ENCODE data around the gene SUMO3. TPM values are rescaled to one million over a fixed set of nuclear protein-coding genes. Genes with fewer than 3 reads are reported as not detected.

The SUMO3 gene
- total and polyA plus RNA-seq, 7 experiments from 2014 or later = 46.9 to 91.7 (median 76.5) TPM

DNA sequence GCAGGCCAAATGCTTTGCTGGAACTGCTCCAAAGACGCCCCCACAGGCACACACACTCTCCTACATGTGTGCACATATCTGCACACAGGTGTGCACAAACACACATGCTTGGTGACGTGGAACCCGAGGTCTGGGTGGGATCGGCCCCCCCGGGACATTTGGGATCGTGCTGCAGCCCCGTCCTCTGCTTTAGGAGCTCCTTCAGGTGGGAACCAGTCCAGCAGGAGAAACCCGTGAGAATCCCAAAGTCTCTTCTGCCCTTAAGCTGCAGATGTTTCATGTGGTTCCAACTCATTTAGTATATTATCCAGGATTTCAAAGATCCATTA, 54.8 kb downstream of the SUMO3 start:
- H3K27me3 Mint-ChIP-seq = no peaks in the 10 kb centered on the region
- CTCF ChIA-PET = no interaction called here
- peak in 1 of 9 donors; percentile 17 for DNase-seq
- intact Hi-C loops (cut with micrococcal nuclease) = no loop called here
- H3K4me3 Mint-ChIP-seq = no peak overlapping the region
- Histone ChIP-seq H3K36me3 (ENCODE audit: control insufficient read depth in 2 of 3, insufficient read depth in 3 of 3, low read length in 3 of 3) (no peaks in the 10 kb centered on the region), H3K27ac (ENCODE audit: low read depth, low read length) (no peak overlapping the region), H3K27me3 (ENCODE audit: control insufficient read depth in 2 of 2, insufficient read depth in 2 of 2, low read length in 2 of 2) (no peaks in the 10 kb centered on the region), H3K4me3 (ENCODE audit: low read length) (no peak overlapping the region), H3K4me1 (ENCODE audit: control insufficient read depth in 2 of 2, insufficient read depth in 2 of 2, low read length in 2 of 2) (peaks cover 13 to 17% of the 10 kb centered on the region in 2 donors), H3K9me3 (ENCODE audit: control insufficient read depth in 2 of 3, low read length in 3 of 3) (no peaks in the 10 kb centered on the region)
- peak overlapping the region in 1 of 9 donors; percentile 62 for H3K27ac Mint-ChIP-seq
- no peak for ATAC-seq
- H3K9me3 Mint-ChIP-seq = no peaks in the 10 kb centered on the region
- POLR2A ChIA-PET = no interaction called here
- no peaks in the 10 kb centered on the region for H3K36me3 Mint-ChIP-seq
- peaks cover 7 to 25% (median 15%) of the 10 kb centered on the region in 7 donors for H3K4me1 Mint-ChIP-seq

GRCh38 chr21:44762221-44763049, 55.4 kb downstream of the SUMO3 start:
- H3K4me3 Mint-ChIP-seq = no peak overlapping the region

DNA sequence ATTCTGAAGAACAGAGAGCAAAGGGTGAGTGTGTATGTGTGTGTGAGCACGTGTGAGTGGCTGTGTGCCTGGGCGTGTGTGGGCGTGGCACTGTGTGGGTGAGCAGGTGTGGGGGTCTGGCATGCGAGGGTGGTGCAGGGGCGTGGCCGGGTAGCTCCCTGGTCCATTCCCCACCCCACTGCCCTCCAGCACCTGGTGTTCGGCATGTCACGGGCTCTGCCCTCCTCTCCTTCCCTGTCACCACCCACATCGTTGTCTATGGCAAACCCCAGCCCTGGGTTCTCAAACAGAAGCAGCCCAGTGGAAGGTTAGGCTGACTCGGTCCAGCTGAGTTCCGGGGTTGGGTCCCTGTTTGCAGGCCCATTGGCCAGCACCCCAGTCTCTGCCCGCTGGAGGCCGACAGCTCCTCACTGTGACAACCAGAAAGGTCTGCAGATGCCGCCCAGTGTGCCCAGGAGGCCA, 56.1 kb downstream of the SUMO3 start:
- CTCF ChIA-PET = interaction anchor here (0.6 kb wide), 1 partner anchor 47 kb away, joined by 3 read pairs; no protein-coding TSS in a partner anchor
- ATAC-seq = no peak

More at GRCh38 chr21:44762221-44763049, 55.4 kb downstream of the SUMO3 start:
- H3K9me3 Mint-ChIP-seq = no peaks in the 10 kb centered on the region
- no peaks in the 10 kb centered on the region for H3K36me3 ChIP-seq (ENCODE audit: control insufficient read depth in 2 of 3, insufficient read depth in 3 of 3, low read length in 3 of 3)
- H3K4me1 Mint-ChIP-seq = peaks cover 7 to 25% (median 15%) of the 10 kb centered on the region in 7 donors
- H3K9me3 ChIP-seq (ENCODE audit: control insufficient read depth in 2 of 3, low read length in 3 of 3) = no peaks in the 10 kb centered on the region
- no peaks in the 10 kb centered on the region for H3K36me3 Mint-ChIP-seq
- intact Hi-C loops (cut with micrococcal nuclease) = no loop called here
- no peak overlapping the region for H3K4me3 ChIP-seq (ENCODE audit: low read length)
- ChIA-PET POLR2A (no interaction called here), CTCF (no interaction called here)
- H3K27ac Mint-ChIP-seq = no peak overlapping the region
- H3K27me3 Mint-ChIP-seq = no peaks in the 10 kb centered on the region
- peak in 1 of 9 donors; percentile 12 for DNase-seq
- ATAC-seq = no peak
- no peaks in the 10 kb centered on the region for H3K27me3 ChIP-seq (ENCODE audit: control insufficient read depth in 2 of 2, insufficient read depth in 2 of 2, low read length in 2 of 2)
- H3K4me1 ChIP-seq (ENCODE audit: control insufficient read depth in 2 of 2, insufficient read depth in 2 of 2, low read length in 2 of 2) = peaks cover 13 to 17% of the 10 kb centered on the region in 2 donors
- no peak overlapping the region for H3K27ac ChIP-seq (ENCODE audit: low read depth, low read length)

GRCh38 chr21:44761011-44761729, 56.7 kb downstream of the SUMO3 start:
- Histone ChIP-seq H3K4me1 (ENCODE audit: control insufficient read depth in 2 of 2, insufficient read depth in 2 of 2, low read length in 2 of 2) (peaks cover 13 to 15% of the 10 kb centered on the region in 2 donors), H3K9me3 (ENCODE audit: control insufficient read depth in 2 of 3, low read length in 3 of 3) (no peaks in the 10 kb centered on the region), H3K4me3 (ENCODE audit: low read length) (no peak overlapping the region), H3K36me3 (ENCODE audit: control insufficient read depth in 2 of 3, insufficient read depth in 3 of 3, low read length in 3 of 3) (no peaks in the 10 kb centered on the region), H3K27me3 (ENCODE audit: control insufficient read depth in 2 of 2, insufficient read depth in 2 of 2, low read length in 2 of 2) (no peaks in the 10 kb centered on the region), H3K27ac (ENCODE audit: low read depth, low read length) (no peak overlapping the region)
- intact Hi-C loops (cut with micrococcal nuclease) = no loop called here
- H3K27ac Mint-ChIP-seq = peak overlapping the region in 3 of 9 donors; percentile 3 to 53 (median 6)
- ATAC-seq (no peak), DNase-seq (peak in 2 of 9 donors; percentile 13 to 15)
- no peaks in the 10 kb centered on the region for H3K9me3 Mint-ChIP-seq
- POLR2A ChIA-PET = no interaction called here
- CTCF ChIA-PET = interaction anchor here (0.6 kb wide), 1 partner anchor 48 kb away, joined by 3 read pairs; no protein-coding TSS in a partner anchor
- no peak overlapping the region for H3K4me3 Mint-ChIP-seq
- H3K4me1 Mint-ChIP-seq = peaks cover 7 to 19% (median 15%) of the 10 kb centered on the region in 7 donors
- H3K27me3 Mint-ChIP-seq = no peaks in the 10 kb centered on the region
- H3K36me3 Mint-ChIP-seq = no peaks in the 10 kb centered on the region

More for the DNA sequence above, 56.1 kb downstream of the SUMO3 start:
- DNase-seq = no peak
- peak overlapping the region in 3 of 9 donors; percentile 3 to 53 (median 6) for H3K27ac Mint-ChIP-seq
- H3K4me1 ChIP-seq (ENCODE audit: control insufficient read depth in 2 of 2, insufficient read depth in 2 of 2, low read length in 2 of 2) = peaks cover 13 to 17% of the 10 kb centered on the region in 2 donors
- H3K4me3 ChIP-seq (ENCODE audit: low read length) = no peak overlapping the region
- peaks cover 7 to 25% (median 15%) of the 10 kb centered on the region in 7 donors for H3K4me1 Mint-ChIP-seq
- H3K4me3 Mint-ChIP-seq = no peak overlapping the region
- no peaks in the 10 kb centered on the region for H3K9me3 Mint-ChIP-seq
- intact Hi-C loops (cut with micrococcal nuclease) = no loop called here
- no peaks in the 10 kb centered on the region for H3K36me3 ChIP-seq (ENCODE audit: control insufficient read depth in 2 of 3, insufficient read depth in 3 of 3, low read length in 3 of 3)
- H3K36me3 Mint-ChIP-seq = no peaks in the 10 kb centered on the region
- H3K9me3 ChIP-seq (ENCODE audit: control insufficient read depth in 2 of 3, low read length in 3 of 3) = no peaks in the 10 kb centered on the region
- H3K27ac ChIP-seq (ENCODE audit: low read depth, low read length) = no peak overlapping the region
- no peaks in the 10 kb centered on the region for H3K27me3 Mint-ChIP-seq
- no peaks in the 10 kb centered on the region for H3K27me3 ChIP-seq (ENCODE audit: control insufficient read depth in 2 of 2, insufficient read depth in 2 of 2, low read length in 2 of 2)
- POLR2A ChIA-PET = no interaction called here

DNA sequence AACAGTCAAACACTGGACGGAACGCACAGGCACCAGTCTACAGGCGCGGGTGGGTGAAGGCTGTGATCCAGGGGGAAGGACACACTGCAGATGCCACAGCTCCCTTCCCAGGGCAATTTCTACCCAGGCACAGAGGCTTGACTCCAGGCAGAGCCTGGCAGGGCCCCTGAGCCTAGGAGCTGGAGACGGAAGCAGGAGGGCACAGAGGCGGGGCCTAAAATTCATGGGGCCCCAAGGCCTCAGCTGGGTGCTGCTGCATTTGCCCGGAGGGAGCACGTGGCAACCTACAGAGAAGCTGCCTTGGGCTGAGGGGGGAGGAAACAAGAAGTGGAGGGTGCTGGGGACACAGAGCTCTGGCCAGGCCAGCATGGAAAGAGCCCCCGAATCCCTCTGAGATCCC, 57.5 kb downstream of the SUMO3 start:
- peaks cover 7 to 8% of the 10 kb centered on the region in 2 donors for H3K4me1 ChIP-seq (ENCODE audit: control insufficient read depth in 2 of 2, insufficient read depth in 2 of 2, low read length in 2 of 2)
- H3K27me3 Mint-ChIP-seq = no peaks in the 10 kb centered on the region
- ChIA-PET POLR2A (no interaction called here), CTCF (no interaction called here)
- no peak overlapping the region for H3K4me3 Mint-ChIP-seq
- intact Hi-C loops (cut with micrococcal nuclease) = no loop called here
- no peaks in the 10 kb centered on the region for H3K9me3 Mint-ChIP-seq
- ATAC-seq (no peak), DNase-seq (no peak)
- H3K27ac Mint-ChIP-seq = peak overlapping the region in 1 of 9 donors; percentile 43
- no peak overlapping the region for H3K4me3 ChIP-seq (ENCODE audit: low read length)
- H3K9me3 ChIP-seq (ENCODE audit: control insufficient read depth in 2 of 3, low read length in 3 of 3) = no peaks in the 10 kb centered on the region
- H3K36me3 Mint-ChIP-seq = no peaks in the 10 kb centered on the region
- H3K27ac ChIP-seq (ENCODE audit: low read depth, low read length) = no peak overlapping the region
- no peaks in the 10 kb centered on the region for H3K36me3 ChIP-seq (ENCODE audit: control insufficient read depth in 2 of 3, insufficient read depth in 3 of 3, low read length in 3 of 3)
- peaks cover 2 to 12% (median 10%) of the 10 kb centered on the region in 7 donors for H3K4me1 Mint-ChIP-seq
- H3K27me3 ChIP-seq (ENCODE audit: control insufficient read depth in 2 of 2, insufficient read depth in 2 of 2, low read length in 2 of 2) = no peaks in the 10 kb centered on the region

- Histone ChIP-seq H3K4me1 (ENCODE audit: control insufficient read depth in 2 of 2, insufficient read depth in 2 of 2, low read length in 2 of 2) (peaks cover under 1 to 3% of the 10 kb centered on the region in 2 donors), H3K4me3 (ENCODE audit: low read length) (no peak overlapping the region), H3K27ac (ENCODE audit: low read depth, low read length) (no peak overlapping the region), H3K36me3 (ENCODE audit: control insufficient read depth in 2 of 3, insufficient read depth in 3 of 3, low read length in 3 of 3) (no peaks in the 10 kb centered on the region), H3K9me3 (ENCODE audit: control insufficient read depth in 2 of 3, low read length in 3 of 3) (no peaks in the 10 kb centered on the region), H3K27me3 (ENCODE audit: control insufficient read depth in 2 of 2, insufficient read depth in 2 of 2, low read length in 2 of 2) (no peaks in the 10 kb centered on the region)
- Mint-ChIP-seq H3K27ac (peak overlapping the region in 1 of 9 donors; percentile 51), H3K27me3 (no peaks in the 10 kb centered on the region), H3K4me3 (no peak overlapping the region), H3K4me1 (peaks cover 0 to 6% (median 5%) of the 10 kb centered on the region in 7 donors), H3K9me3 (peaks cover 0 to 3% (median 0%) of the 10 kb centered on the region in 11 donors), H3K36me3 (peaks cover 0 to 5% (median 0%) of the 10 kb centered on the region in 5 donors)
- no peak for DNase-seq
- ATAC-seq = no peak
- intact Hi-C loops (cut with micrococcal nuclease) = no loop called here
- ChIA-PET POLR2A (no interaction called here), CTCF (no interaction called here)
Observed at GRCh38 chr21:44759628-44760285, 58.1 kb downstream of the SUMO3 start.

Data from naive thymus-derived CD4-positive, alpha-beta T cell (primary cell).